H1 (cell line): ENCODE data around the gene CALHM2. TPM values are rescaled to one million over a fixed set of nuclear protein-coding genes. Genes with fewer than 3 reads are reported as not detected.
A peak's percentile ranks its signal among the peaks of the same experiment; 100 is the strongest.

ENCODE experiments used
- CTCF ChIA-PET: fragments of 300-600 bp; sonication (Branson Sonifier 250); formaldehyde crosslinking; loops from one replicate; lab custom pipeline; 2021; ENCODE audit not compliant: partially characterized antibody; lab: Charles Lee
- POLR2A ChIA-PET: fragments of 300-600 bp; sonication (Branson Sonifier 250); formaldehyde crosslinking; loops from one replicate; lab custom pipeline; 2021; ENCODE audit warnings: inconsistent platforms; ENCODE audit not compliant: partially characterized antibody; lab: Charles Lee
- DNase-seq, 2 experiments: peaks; one replicate each; pipeline versions ENCODE4 v3.0.0 to v3.0.0-alpha.2; 2010 to 2022; ENCODE audit warnings: low spot score in 2 of 2, low read depth in 1 of 2, mixed read lengths in 1 of 2
- FAIRE-seq: peaks from 2 replicates; lab custom pipeline; 2011; peaks lifted over from hg19 to GRCh38; lab: Jason Lieb, UNC
- H2AFZ ChIP-seq: 2 replicates; pipeline ENCODE4 v1.8.1; 2012; ENCODE audit warnings: low read length, inconsistent platforms
- H2AK5ac ChIP-seq: 2 replicates; pipeline ENCODE4 v1.6.1; 2013; ENCODE audit warnings: low read depth, low read length
- H2BK120ac ChIP-seq: replicated peaks from 2 replicates; pipeline ENCODE3; 2013; ENCODE audit warnings: low read depth, low read length, inconsistent platforms
- H2BK12ac ChIP-seq: 2 replicates; pipeline ENCODE4 v1.6.1; 2013; ENCODE audit warnings: low read depth, low read length
- H2BK15ac ChIP-seq: 2 replicates; pipeline ENCODE4 v1.6.1; 2013; ENCODE audit warnings: low read length
- H2BK20ac ChIP-seq: 2 replicates; pipeline ENCODE4 v1.6.1; 2013; ENCODE audit warnings: low read length
- H2BK5ac ChIP-seq: 2 replicates; pipeline ENCODE4 v1.6.1; 2013; ENCODE audit warnings: low read depth, low read length
- H3K14ac ChIP-seq: 2 replicates; pipeline ENCODE4 v1.6.1; 2013; ENCODE audit warnings: inconsistent platforms; ENCODE audit not compliant: insufficient read length
- H3K18ac ChIP-seq: 2 replicates; pipeline ENCODE4 v1.6.1; 2013; ENCODE audit warnings: low read length; ENCODE audit errors: extremely low read depth
- H3K23ac ChIP-seq: 2 replicates; pipeline ENCODE4 v1.6.1; 2013; ENCODE audit warnings: inconsistent platforms; ENCODE audit not compliant: insufficient read length
- H3K23me2 ChIP-seq: 2 replicates; pipeline ENCODE4 v1.6.1; 2013; ENCODE audit warnings: low read depth, low read length
- H3K27ac ChIP-seq: 2 replicates; pipeline ENCODE4 v1.6.1; 2011; ENCODE audit warnings: low read depth, low read length, inconsistent platforms
- H3K27me3 ChIP-seq, 4 experiments: replicated peaks in 1 of 4; 1 replicate in 1 of 4; 2 replicates in 3 of 4; pipeline versions ENCODE4 v1.6.1 to v1.8.1; 2011 to 2013; ENCODE audit warnings: low read length in 3 of 4, mild to moderate bottlenecking in 3 of 4, inconsistent platforms in 2 of 4, mixed read lengths in 2 of 4, moderate library complexity in 1 of 4; ENCODE audit not compliant: control insufficient read depth in 3 of 4, insufficient read depth in 3 of 4; ENCODE audit errors: extremely low read depth in 1 of 4
- H3K36me3 ChIP-seq, 4 experiments: 2 replicates each; pipeline versions ENCODE4 v1.6.1 to v1.8.1; 2011 to 2013; ENCODE audit warnings: mild to moderate bottlenecking in 4 of 4, low read length in 3 of 4, moderate library complexity in 2 of 4, control low read depth in 1 of 4, inconsistent platforms in 1 of 4; ENCODE audit not compliant: insufficient read depth in 4 of 4, control insufficient read depth in 2 of 4
- H3K4ac ChIP-seq: replicated peaks from 2 replicates; pipeline ENCODE3; 2013; ENCODE audit warnings: low read length, low read depth, mixed read lengths, inconsistent platforms; ENCODE audit not compliant: insufficient read length
- H3K4me1 ChIP-seq, 4 experiments: replicated peaks in 1 of 4; 1 replicate in 1 of 4; 2 replicates in 3 of 4; pipeline versions ENCODE4 v1.6.1 to v1.8.1; 2011 to 2013; ENCODE audit warnings: low read length in 3 of 4, inconsistent platforms in 2 of 4, mixed read lengths in 1 of 4; ENCODE audit not compliant: insufficient read depth in 4 of 4, control insufficient read depth in 3 of 4
- H3K4me2 ChIP-seq, 2 experiments: 2 replicates each; pipeline versions ENCODE4 v1.6.1 to v1.8.1; 2011 to 2013; ENCODE audit warnings: low read depth in 2 of 2, low read length in 2 of 2, control low read depth in 1 of 2, inconsistent platforms in 1 of 2, mild to moderate bottlenecking in 1 of 2; ENCODE audit not compliant: insufficient read depth in 1 of 2
- H3K4me3 ChIP-seq, 4 experiments: fragments of 200-600, 300-600 bp in 1 of 4; sonication (generic), shearing (Covaris generic), sonication (Bioruptor Twin) in 1 of 4; 2 replicates each; pipeline versions ENCODE4 v1.5.1 to v1.8.1; 2011 to 2016; ENCODE audit warnings: low read length in 4 of 4, low read depth in 3 of 4, control low read depth in 2 of 4, inconsistent platforms in 2 of 4, mild to moderate bottlenecking in 2 of 4, mixed read lengths in 1 of 4, moderate library complexity in 1 of 4; ENCODE audit not compliant: insufficient read depth in 2 of 4; ENCODE audit errors: extremely low read depth in 1 of 4
- H3K56ac ChIP-seq: replicated peaks from 2 replicates; pipeline ENCODE3; 2013; ENCODE audit warnings: low read depth, mild to moderate bottlenecking, mixed read lengths, low read length, inconsistent platforms; ENCODE audit not compliant: insufficient read length
- H3K79me1 ChIP-seq: 2 replicates; pipeline ENCODE4 v1.6.1; 2013; ENCODE audit warnings: low read depth, low read length, control low read depth
- H3K79me2 ChIP-seq, 2 experiments: 2 replicates each; pipeline versions ENCODE4 v1.6.1 to v1.8.1; 2012 to 2013; ENCODE audit warnings: low read length in 2 of 2, mild to moderate bottlenecking in 2 of 2, inconsistent platforms in 1 of 2; ENCODE audit not compliant: insufficient read depth in 2 of 2, control insufficient read depth in 1 of 2
- H3K9ac ChIP-seq, 4 experiments: replicated peaks in 1 of 4; 1 replicate in 1 of 4; 2 replicates in 3 of 4; pipeline versions ENCODE4 v1.6.1 to v1.8.1; 2011 to 2013; ENCODE audit warnings: low read depth in 3 of 4, low read length in 3 of 4, control low read depth in 2 of 4, mild to moderate bottlenecking in 2 of 4, moderate library complexity in 2 of 4, inconsistent platforms in 1 of 4; ENCODE audit errors: extremely low read depth in 1 of 4
- H3K9me3 ChIP-seq, 2 experiments: 2 replicates each; pipeline versions ENCODE4 v1.6.1 to v1.8.1; 2012 to 2013; ENCODE audit warnings: mild to moderate bottlenecking in 2 of 2, moderate library complexity in 2 of 2, control low read depth in 1 of 2, inconsistent platforms in 1 of 2, low read depth in 1 of 2, low read length in 1 of 2, mixed read lengths in 1 of 2; ENCODE audit not compliant: insufficient read depth in 2 of 2
- H4K20me1 ChIP-seq, 2 experiments: replicated peaks in 1 of 2; 2 replicates each; pipeline versions ENCODE3 to v1.8.1; 2011 to 2013; ENCODE audit warnings: inconsistent platforms in 2 of 2, low read length in 2 of 2, mild to moderate bottlenecking in 1 of 2; ENCODE audit not compliant: insufficient read depth in 2 of 2, control insufficient read depth in 1 of 2
- H4K5ac ChIP-seq: 2 replicates; pipeline ENCODE4 v1.6.1; 2013; ENCODE audit warnings: low read length, low read depth, mixed read lengths, inconsistent platforms; ENCODE audit not compliant: insufficient read length
- H4K8ac ChIP-seq: 2 replicates; pipeline ENCODE4 v1.8.0; 2013; ENCODE audit warnings: mild to moderate bottlenecking, moderate library complexity, low read length, inconsistent platforms; ENCODE audit not compliant: insufficient read depth; ENCODE audit errors: extremely low read depth
- H4K91ac ChIP-seq: replicated peaks from 2 replicates; pipeline ENCODE3; 2013; ENCODE audit warnings: low read length, mixed read lengths, inconsistent platforms; ENCODE audit not compliant: insufficient read length
- SP1 ChIP-seq: IDR thresholded peaks from 2 replicates; pipeline ENCODE4 v1.6.1; 2011; ENCODE audit warnings: low read depth, low read length
- WGBS, 2 experiments: shearing (Covaris generic) in 1 of 2; methylation state at CpG; one replicate each; pipeline versions ENCODE4 v1.1.6 to v1.1.7; 2013 to 2015; ENCODE audit warnings: low lambda C conversion rate in 2 of 2, mixed read lengths in 2 of 2, inconsistent platforms in 1 of 2, low coverage in 1 of 2, missing lambda C conversion rate in 1 of 2; ENCODE audit not compliant: insufficient replicate concordance in 2 of 2, insufficient coverage in 1 of 2, insufficient read length in 1 of 2; ENCODE audit errors: extremely low coverage in 1 of 2, missing lambda C conversion rate in 1 of 2; 5-methylcytosine and 5-hydroxymethylcytosine counted together
- polyA plus RNA-seq, 7 experiments: library from polyadenylated mRNA; depleted of rRNA in 3 of 7; stranded (reverse) in 5 of 7; unstranded in 2 of 7; fragments of >200 nt in 5 of 7; fragments of 200-250 nt in 2 of 7; gene quantifications; 1 replicate in 5 of 7; 2 replicates in 1 of 7; 4 replicates in 1 of 7; pipeline versions ENCODE4 v1.2.1 to v1.2.3, GENCODE V29; 2011 to 2013; ENCODE audit warnings: missing spikeins in 2 of 7, mixed read lengths in 2 of 7
- total RNA-seq: library from RNA; stranded (reverse); fragmentation: NEBNext Ultra II Directional; extraction: Animal tissue kit (Norgen Biotek cat#: 25700); gene quantifications from 2 replicates; pipeline ENCODE4 v1.2.1, GENCODE V29; 2021

The CALHM2 gene
- total and polyA plus RNA-seq, 2 of the 8 experiments (the other 6 are each of a cell fraction or from before 2014, with no cell fraction given): 1.2 to 2.4 TPM

DNA sequence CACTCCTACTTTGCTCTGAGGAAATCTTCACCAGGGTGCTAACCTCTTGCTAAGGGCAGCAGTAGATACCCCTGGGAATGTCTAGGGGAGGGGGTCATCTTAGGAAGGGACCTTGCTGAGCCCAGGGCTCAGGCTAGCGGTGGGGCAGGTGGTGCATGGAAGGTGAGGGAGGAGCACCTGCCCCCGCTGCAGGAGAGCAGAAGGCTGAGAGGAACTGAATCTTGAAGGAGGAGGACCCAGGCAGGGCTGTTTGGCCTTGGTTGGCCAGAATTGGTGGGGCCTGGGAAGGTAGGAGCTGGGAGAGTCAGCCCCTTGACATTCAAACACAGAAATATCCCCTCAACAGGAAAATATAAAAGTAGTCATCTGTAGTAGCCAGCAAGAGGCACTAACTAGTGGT lies 19.8 kb upstream of the CALHM2 start:
- peaks cover 0 to 16% (median 9%) of the 10 kb centered on the region in 4 experiments; a peak in 6 of 7 replicates for H3K4me1 ChIP-seq
- no peak overlapping the region for H2BK120ac ChIP-seq
- TF ChIP-seq SP1: no peak
- TF ChIP-seq, all 59 proteins: peak for 0
- H4K20me1 ChIP-seq: no peaks in the 10 kb centered on the region
- 0 out of 2 replicates have a peak overlapping the region, but pooled peaks have one; percentile 32 for H2BK20ac ChIP-seq
- no peak overlapping the region for H3K56ac ChIP-seq
- no peak overlapping the region for H3K4me3 ChIP-seq
- no peak overlapping the region for H3K4ac ChIP-seq
- DNase-seq: no peak
- H3K23me2 ChIP-seq: peaks cover 4% of the 10 kb centered on the region; the same call in 1 of the 2 replicates
- H2AK5ac ChIP-seq: no peak overlapping the region
- CTCF ChIA-PET: interaction anchor here (0.8 to 9.0 kb wide), 8 partner anchors 8 to 92 kb away, joined by 3 to 71 read pairs (median 4); no protein-coding TSS in a partner anchor
- H2BK12ac ChIP-seq: peak overlapping the region; percentile 39; the same call in 1 of the 2 replicates
- H4K91ac ChIP-seq: peak overlapping the region; percentile 62
- H3K4me2 ChIP-seq: no peak overlapping the region
- H3K27me3 ChIP-seq: no peaks in the 10 kb centered on the region; a peak in 2 of 7 replicates
- 73% methylated on average over 2 of the region's 2 CpGs; no CpG with 5 or more reads in 1 of the 2 experiments for WGBS, 2 experiments
- no peaks in the 10 kb centered on the region for H3K79me2 ChIP-seq
- H2AFZ ChIP-seq: no peak overlapping the region
- no peak overlapping the region for H3K18ac ChIP-seq
- H3K23ac ChIP-seq: no peak overlapping the region
- H2BK15ac ChIP-seq: no peak overlapping the region
- H3K14ac ChIP-seq: no peak overlapping the region
- no peaks in the 10 kb centered on the region for H3K9me3 ChIP-seq
- no peak overlapping the region for H2BK5ac ChIP-seq
- no peak for FAIRE-seq
- H4K8ac ChIP-seq: no peak overlapping the region
- no peak overlapping the region for H3K9ac ChIP-seq
- H3K27ac ChIP-seq: no peak overlapping the region
- H3K79me1 ChIP-seq: no peaks in the 10 kb centered on the region
- H3K36me3 ChIP-seq: no peaks in the 10 kb centered on the region
- POLR2A ChIA-PET: interaction anchor here (1.2 to 1.6 kb wide), 3 partner anchors 11 to 17 kb away, joined by 3 read pairs; partner anchors contain the start of gene CALHM1
- H4K5ac ChIP-seq: no peak overlapping the region
